Measurements from ENCODE around the gene NRAP.

NRAP gene, protein sequence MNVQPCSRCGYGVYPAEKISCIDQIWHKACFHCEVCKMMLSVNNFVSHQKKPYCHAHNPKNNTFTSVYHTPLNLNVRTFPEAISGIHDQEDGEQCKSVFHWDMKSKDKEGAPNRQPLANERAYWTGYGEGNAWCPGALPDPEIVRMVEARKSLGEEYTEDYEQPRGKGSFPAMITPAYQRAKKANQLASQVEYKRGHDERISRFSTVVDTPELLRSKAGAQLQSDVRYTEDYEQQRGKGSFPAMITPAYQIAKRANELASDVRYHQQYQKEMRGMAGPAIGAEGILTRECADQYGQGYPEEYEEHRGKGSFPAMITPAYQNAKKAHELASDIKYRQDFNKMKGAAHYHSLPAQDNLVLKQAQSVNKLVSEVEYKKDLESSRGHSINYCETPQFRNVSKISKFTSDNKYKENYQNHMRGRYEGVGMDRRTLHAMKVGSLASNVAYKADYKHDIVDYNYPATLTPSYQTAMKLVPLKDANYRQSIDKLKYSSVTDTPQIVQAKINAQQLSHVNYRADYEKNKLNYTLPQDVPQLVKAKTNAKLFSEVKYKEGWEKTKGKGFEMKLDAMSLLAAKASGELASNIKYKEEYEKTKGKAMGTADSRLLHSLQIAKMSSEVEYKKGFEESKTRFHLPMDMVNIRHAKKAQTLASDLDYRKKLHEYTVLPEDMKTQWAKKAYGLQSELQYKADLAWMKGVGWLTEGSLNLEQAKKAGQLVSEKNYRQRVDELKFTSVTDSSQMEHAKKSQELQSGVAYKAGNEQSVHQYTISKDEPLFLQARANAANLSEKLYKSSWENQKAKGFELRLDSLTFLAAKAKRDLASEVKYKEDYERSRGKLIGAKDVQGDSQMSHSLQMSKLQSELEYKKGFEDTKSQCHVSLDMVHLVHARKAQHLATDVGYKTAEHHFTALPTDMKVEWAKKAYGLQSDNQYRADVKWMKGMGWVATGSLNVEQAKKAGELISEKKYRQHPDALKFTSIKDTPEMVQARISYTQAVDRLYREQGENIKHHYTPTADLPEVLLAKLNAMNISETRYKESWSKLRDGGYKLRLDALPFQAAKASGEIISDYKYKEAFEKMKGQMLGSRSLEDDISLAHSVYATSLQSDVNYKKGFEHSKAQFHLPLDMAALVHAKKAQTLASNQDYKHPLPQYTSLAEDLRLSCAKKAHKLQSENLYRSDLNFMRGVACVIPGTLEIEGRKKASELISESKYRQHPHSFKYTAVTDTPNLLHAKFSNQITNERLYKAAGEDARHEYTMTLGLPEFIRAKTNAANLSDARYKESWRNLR (N-terminal part only)

DNA sequence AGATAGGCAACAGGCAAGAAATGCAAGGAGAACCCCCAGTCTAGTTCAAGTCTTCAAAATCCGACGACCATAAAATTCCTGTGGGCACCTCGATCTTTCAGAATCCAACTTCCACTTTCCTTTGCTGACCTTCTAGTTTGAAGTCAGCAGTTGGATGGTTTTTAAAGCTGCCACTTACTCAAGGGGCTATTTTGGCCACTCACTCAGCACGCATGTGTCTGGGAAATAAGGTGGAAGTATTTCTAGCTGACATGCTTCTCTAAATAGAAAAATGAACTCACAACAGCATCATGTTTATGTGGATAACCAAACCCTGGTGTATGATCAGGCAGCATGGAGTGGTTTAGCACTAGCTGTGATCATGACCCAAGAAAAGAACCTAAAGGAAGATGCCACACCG is at the start of gene NRAP:
Gene NRAP, minus strand, starts transcription at position 134 of the 400 bp plus-strand sequence. CDS start 159 bp downstream, outside the sequence.
- no peak for DNase-seq

DNA sequence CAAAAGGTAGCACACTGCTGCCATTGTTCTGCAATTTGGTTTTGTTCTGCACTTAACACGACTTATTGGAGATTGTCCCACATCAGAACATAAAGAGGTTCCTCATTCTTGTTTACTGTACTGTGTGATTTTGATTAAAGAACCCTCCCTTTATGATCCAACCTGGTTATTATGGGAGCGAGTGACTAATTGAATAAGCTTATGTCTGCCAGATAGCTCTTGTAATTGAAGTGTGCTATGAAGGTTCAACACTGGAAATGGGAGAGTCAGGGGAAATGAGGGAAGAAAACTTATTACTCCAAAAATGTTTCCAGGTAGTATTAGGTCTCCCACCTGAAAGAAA is 49.8 kb upstream of the NRAP start:
- no peak for DNase-seq

DNA sequence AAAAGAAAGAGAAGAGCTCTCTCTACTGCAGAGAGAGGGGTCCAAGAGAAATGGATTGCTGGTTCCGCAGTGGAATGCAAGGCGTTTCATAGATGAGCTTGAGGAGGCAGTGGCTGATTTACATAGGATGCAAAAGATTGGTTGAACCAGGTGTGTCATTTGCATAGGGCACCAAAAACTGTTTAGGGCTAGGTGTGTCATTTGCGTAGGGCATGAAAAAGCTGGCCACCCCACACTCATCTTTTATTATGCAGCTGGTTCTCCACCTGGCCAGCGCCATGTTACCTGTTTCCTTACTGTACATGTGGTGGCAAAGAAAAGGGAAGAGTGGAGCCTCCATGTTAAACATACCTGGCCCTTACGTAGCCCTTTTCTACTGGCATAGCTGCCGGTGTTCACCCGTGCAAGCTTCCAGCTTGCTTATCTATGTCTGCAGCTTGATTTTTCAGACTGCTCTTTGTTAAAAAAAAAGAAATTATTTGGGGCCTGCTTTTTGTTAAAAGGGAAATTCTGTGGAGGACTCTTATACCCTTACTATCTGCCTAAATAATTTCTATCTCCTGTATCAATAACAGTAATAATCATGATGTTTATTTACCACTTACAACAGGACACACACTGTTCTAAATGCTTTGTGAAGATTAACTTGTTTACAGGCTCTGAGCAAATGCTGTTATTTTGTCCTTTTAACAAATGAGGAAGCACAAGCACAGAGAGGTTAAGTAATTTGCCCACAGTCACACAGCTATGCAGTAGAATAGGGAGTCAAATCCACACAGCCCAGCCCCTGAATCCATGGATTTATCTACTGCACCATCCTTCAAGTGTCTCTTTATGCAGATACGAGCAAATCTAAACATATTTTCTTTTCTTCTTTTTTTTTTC is 49.2 kb upstream of the NRAP start:
- DNase-seq = no peak

DNA sequence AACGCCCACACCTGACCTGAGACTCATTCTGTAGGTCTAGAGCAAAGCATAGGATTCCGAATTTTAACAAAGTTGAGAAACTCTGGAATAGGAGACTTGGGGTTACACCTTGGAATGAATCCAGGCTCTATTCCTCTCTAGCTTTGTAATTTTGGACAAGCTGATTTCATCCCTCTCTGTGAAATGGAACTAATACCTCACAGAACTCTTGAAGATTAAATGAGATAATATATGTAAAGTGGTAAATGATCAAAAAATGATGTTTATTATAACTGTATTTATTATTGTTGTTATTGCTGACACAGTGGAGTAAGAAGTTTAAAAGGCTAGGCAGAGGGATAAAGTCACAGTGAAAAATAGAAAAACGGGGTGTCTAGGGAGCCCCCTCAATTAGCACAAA is 48.2 kb upstream of the NRAP start:
- no peak for DNase-seq

DNA sequence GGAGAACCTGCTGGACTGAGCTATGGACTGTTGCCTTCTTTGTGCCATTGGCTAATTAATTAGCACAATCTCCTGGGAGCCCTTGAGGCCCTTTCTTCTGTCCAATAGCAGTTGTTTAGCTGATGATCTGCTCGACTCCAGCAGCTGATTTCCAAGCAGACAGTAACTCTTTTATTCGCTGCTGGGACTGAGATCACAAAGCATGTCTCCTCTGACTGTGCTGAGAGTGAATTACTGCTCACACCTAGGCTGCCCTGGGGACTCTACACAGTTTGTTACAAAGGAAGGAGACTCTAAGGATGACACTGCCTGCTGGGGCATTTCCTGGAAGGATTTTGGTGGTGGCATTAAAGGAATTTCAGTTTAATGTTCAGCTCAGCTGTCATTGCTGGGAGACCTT is 47.3 kb upstream of the NRAP start:
- DNase-seq = no peak

DNA sequence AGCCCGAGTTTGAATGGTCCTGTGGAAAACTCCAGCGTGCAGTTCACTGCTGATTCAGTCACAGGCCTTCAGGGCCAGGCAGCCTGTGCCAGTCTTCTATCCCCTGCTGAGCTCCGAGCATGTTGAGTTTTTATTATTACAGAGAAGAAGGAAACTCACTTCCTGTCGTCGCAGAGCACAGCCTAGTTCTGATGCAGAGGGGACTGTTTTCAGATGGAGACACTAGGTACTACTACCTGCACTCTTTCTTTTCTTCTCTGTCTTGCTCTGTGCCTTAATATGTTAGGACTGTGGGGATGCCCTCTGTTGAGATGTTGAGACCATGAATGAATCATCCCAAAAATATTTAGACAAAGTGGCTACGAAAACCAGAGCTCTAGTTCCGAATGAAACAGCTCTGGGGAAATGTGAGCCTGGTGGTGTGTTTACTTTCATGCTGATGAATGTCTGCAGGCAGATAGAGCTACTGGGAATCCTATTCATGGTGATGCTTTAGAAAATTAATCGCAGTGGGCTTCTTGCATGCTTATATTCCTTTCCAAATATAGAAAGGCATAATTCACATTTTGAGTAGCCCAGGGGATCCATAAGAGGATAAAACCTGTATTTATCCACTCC is 45.5 kb upstream of the NRAP start:
- DNase-seq = no peak

DNA sequence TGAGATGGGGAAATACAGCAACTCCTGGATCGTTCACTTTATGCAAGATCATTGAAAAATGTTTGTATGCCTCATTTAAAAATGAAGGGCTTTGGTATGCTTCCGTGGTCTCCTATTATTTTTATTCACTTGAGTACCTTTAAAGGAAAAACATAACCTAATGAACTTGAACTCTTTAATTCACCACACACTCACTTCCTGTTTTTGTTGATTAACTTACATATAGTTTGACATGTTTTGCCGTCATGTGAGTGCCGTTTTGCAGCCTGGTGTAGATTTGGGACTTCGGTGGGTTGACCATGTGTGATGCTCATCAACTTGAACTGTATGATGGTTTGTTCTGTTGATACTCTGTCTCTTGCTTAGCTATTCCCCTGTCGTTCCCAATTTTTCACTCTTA is 44.8 kb upstream of the NRAP start:
- DNase-seq = no peak

DNA sequence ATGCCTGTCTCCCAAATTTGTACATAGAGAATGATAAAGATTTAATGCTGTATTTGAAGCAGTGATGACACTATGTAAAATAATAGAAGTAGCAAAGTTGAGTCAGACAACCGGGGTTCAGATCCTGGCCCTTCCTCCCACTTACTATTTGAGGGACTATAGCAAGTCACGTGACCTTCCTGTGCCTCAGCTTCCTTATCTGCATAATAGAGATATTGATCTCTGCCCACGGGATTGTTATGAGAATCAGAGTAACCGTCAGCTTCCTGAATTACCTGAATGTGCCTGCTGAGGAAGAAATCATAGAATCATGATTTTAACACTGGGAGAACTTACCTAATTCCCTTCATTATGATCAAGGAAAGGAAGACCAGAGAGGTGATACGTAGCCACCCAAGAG is 42.8 kb upstream of the NRAP start:
- no peak for DNase-seq

DNA sequence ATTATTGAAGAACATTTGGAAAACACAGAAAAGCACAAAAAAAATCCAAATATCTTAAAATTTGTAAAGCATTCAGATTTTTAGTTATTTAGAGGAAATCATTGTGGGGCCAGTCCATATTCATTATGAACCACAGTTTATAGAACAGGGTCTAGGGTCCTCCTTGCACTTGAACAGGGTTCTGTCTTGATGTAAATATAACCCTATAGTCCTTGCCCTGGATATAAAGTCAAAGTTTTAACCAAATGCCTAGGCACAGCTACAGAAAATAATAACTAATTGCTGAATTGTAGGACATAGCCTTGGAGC is 41.5 kb upstream of the NRAP start:
- no peak for DNase-seq

DNA sequence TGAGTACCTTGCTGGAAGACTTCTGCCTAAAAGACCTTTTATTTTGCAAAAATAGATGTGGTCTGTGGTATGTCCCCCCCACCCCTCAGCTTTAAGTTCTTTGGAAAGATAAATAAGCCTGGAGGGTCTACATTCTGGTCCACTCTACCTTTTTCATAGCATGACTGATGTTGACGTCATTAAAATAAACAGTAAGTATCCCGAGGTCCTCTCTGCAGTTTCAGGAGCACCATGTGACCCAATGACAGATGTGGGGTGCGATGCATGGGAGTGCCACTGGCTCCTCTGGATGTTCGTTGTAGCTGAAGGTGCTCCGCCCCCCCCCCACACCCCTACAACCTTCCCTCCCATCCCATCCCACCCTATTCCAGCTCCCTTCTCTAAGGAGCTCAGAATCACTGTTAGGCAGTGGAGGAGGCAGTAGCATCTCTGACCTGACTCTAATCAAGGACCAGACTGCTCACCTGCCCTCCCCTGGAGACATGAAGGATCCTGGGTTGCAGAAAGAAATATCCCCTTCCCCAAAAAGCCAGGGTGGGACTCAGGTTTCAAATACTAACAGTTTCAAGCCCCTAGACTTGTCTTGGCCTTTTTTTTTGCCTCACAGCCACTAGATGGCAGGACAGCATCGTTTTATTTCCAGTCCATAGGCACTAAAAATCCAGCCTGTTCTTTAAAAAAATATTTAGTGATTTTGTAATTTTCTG is 40.9 kb upstream of the NRAP start:
- no peak for DNase-seq

DNA sequence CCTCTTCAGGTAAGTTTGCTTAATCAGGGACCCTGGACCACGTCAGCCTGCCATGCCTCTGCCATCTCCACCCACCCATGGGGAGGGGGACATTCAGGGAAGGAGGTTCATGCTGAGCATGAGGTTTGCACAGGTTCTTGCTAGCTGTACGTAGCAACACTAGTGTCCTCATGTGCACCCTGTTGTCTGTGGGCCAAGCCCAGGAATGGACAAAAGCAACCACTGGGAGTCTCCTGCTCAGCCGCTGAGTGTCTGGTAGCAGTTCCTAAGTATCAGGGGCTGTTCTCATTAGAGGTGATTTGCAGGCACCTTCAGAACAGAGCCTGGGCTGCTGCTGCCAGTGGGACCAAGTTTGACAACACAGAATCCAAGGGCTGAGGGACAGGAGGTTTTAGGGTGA is 33.8 kb upstream of the NRAP start:
- DNase-seq = no peak

DNA sequence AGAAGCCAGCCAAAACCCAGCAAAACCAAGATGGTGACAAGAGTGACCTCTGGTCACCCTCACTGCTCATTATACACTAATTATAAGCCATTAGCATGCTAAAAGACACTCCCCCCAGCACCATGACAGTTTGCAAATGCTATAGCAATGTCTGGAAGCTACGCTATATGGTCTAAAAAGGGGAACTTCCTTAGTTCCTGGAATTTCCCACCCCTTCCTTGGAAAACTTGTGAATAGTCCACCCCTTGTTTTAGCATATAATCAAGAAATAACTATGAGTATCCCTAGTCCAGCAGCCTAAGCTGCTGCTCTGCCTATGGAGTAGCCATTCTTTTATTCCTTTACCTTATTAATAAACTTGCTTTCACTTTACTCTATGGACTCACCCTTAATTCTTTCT is 31.9 kb upstream of the NRAP start:
- no peak for DNase-seq

DNA sequence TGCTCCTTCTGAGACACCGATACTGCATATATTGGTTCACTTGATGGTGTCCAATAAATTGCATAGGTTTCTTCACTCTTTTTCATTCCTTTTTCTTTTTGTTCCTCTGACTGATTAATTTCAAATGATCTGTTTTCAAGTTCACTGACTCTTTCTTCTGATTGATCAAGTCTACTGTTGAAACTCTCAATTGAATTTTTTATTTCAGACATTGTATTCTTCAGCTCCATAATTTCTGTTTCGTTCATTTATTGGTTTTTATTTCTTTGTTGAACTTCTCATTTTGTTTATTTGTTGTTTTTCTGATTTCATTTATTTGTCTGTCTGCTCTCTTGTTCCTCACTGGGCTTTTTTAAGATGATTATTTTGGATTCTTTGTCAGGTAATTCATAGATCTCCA is 29.5 kb upstream of the NRAP start:
- no peak for DNase-seq

DNA sequence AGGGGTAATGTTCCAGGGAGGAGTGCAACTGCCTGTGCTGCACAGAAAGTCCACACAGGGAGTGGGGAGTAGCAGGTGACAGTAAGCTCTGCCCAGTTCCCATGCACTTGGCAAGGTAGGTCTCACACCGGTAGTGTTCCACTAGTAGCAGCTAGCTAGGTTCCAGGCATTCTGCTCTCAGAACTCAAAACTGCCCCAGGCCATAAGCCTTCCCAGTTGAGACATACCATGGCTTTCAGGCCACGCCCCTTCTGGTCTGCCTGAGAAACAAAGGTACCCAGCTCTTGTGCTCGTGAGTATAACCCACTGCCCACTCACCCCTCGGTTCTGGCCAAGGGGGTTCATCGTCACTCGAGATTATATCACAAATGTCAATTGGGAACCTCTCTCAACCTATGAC is 28.4 kb upstream of the NRAP start:
- DNase-seq = no peak

DNA sequence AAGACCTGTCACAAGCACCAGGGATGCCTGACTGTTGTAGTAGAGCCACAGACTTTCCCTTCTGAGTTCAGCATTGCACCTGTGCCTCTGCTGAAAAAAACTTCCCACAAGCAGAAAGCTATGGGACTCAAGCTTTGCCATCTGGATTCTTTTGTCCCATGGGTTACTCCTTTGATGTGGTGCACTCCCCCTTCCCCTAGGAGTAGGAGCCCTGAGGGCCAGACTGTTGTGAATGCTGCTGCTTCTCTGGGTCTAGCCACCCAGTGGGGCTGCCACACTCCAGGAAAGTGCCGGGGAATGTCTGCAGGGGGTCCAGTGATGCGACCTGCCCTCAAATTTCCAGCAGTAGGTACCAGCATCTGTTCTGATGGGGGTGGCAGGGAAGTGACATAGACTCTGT is 27.5 kb upstream of the NRAP start:
- DNase-seq = no peak

DNA sequence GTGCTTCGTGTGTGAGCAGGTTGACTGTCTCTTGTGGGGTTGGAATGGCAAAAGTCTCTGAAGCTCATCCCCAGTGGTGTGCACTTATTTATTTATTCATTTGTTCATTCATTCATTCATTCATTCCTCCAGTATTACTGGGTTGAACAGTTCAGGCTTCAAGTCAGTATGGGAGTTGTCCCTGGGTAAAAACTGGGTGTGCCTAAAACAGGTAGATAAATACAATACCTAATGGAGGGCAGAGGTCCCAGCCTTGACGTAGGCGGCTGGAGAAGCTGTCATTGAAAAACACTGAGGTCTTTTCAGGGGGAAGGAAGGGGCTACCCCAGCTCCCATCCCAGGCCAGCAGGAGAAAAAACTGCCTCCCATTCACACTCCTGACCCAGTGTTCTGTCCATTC is 26.9 kb upstream of the NRAP start:
- no peak for DNase-seq

DNA sequence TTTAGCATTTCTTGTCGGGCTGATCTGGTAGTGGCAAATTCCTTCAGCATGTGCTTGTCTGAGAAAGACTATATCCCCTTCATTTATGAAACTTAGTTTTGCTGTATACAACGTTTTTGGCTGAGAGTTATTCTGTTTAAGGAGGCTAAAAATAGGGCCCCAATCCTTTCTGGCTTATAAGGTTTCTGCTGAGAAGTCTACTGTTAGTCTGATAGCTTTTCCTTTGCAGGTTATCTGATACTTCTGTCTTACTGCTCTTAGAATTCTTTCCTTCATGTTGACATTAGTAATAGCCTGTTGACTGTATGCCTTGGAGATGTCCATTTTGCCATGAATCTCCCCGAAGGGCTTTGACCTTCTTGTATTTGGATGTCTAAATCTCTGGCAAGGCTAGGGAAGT is 25.7 kb upstream of the NRAP start:
- DNase-seq = no peak

DNA sequence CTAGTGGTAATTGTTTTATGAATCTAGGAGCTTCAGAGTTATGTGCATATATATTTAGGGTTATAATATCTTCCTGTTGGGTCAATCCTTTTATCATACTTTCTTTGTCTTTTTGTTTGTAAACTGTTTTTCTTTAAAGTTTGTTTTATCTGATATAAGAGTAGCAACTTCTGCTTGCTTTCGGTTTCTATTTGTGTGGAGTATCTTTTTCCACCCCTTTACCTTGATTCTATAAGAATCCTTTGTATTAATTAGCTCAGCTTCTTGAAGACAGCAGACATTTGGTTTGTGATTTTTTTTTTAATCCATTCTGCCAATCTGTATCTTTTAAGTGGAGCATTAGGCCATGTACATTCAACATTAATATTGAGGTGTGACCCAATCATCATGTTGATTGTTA is 25.2 kb upstream of the NRAP start:
- DNase-seq = no peak

DNA sequence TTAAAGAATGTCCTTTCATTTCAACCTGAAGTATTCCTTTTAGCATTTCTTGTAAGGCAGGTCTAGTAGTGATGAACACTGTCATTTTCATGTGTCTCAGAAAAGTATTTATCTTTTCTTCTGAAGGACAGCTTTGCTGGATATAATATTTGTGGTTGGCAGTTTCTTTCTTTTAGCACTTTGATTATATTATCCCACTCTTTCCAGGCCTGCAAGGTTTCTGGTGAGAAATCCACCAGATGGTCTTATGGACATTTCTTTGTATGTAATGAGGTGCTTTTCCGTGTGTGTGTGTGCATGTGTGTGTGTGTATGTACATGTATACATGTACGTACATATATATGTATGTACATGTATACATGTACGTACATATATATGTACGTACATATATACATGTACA is 23.2 kb upstream of the NRAP start:
- no peak for DNase-seq

DNA sequence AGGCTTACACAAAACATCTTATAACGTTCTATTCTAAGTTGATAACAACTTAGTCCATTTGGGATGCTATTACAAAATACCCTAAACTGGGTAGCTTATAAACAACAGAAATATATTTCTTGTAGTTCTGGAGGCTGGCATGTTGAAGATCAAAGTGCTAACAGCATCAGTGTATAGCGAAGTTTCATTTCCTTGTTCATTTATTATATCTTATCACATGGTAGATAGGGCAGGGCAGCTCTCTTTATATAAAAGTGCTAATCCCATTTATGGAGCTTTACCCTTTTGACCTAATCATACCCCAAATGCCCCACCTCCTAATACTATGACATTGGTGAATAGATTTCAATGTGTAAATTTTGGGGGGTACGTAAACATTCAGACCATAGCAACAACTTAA is 22.2 kb upstream of the NRAP start:
- DNase-seq = no peak

DNA sequence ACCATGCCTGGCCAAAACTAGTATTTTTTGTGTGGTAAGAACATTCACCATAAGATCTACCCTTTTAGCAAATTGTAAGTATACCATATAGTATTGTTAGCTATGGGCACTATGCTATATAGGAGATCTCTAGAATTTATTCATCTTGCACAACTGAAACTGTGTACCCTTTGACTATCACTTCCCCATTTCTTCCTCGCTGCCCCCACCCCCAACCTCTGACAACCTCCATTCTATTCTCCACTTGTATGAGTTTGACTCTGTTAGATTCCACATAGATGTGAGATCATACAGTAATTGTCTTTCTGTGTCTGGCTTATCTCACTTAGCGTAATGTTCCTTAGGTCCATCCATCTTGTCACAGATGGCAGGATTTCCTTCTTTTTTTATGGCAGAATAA is 19.5 kb upstream of the NRAP start:
- no peak for DNase-seq
